NK-92 (cell line): ENCODE measurements around the gene IL20.

Source experiments
- DNase-seq: peaks from one replicate; lab custom pipeline; 2025; ENCODE audit not compliant: unreplicated experiment; lab: John Stamatoyannopoulos, UW

Gene IL20, protein sequence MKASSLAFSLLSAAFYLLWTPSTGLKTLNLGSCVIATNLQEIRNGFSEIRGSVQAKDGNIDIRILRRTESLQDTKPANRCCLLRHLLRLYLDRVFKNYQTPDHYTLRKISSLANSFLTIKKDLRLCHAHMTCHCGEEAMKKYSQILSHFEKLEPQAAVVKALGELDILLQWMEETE

DNA sequence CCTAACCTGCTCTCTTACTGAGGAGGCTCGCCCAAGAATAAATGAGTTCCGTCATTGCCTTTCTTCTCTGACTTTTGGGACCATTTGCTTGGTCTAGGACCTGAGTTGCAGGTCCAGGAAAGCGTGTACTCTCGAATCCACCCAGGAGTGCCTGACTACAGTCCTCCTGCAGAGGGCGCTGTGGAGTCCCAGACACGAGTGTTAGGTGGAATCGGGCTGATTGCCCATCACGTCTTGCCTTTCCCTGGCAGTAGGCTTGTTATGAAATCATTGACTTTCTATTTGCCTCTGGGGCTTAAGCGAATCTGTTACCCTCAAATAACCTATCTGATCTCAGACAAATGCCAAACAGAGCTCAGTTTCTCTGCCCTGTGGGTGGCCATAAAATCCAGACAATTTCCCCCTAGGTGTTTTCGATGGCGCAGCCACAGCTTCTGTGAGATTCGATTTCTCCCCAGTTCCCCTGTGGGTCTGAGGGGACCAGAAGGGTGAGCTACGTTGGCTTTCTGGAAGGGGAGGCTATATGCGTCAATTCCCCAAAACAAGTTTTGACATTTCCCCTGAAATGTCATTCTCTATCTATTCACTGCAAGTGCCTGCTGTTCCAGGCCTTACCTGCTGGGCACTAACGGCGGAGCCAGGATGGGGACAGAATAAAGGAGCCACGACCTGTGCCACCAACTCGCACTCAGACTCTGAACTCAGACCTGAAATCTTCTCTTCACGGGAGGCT, at the start of gene IL20:
Gene IL20 (plus strand): TSS at position 685 of the 733 bp plus-strand sequence. CDS start 230 bp downstream, outside the sequence.
- DNase-seq: peak; percentile 25

DNA sequence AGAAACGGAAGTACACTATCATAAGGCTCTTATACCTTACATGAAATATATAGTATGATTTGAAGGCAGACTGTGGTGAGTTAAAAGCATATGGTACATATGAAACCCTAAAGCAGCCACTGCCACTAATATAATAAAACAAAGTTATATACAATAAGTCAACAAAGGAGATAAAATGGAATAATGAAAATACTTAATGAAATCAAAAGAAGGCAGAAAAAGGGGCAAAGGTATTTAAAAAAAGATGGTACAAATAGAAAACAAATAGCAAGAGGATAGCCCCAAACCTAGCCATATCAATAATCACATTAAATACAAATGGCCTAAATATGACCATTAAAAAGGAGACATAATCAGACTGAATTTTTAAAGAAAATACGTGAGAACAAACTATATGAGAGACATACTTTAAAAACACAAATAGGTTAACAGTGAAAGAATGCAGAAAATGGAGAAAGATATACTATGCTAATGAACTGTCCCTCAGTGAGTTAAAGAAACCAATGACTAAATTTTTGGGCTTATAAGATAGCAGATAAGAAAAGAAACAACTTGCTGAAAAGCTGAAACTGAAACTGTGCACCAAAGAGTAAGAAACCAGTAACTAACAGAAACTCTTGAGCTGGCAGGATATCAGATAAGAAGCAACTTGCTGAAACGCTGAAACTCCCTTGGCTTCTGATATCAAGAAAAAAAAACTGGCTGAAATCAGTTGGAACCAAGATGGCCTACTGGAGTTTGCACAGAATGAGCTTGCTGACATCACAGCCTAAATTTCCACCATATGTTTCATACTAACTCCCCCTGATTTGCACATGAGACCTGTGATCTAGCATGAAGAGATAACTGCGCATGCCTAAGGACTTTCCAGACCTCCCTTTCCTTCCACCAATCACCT, 48.8 kb upstream of the IL20 start:
- no peak for DNase-seq

DNA sequence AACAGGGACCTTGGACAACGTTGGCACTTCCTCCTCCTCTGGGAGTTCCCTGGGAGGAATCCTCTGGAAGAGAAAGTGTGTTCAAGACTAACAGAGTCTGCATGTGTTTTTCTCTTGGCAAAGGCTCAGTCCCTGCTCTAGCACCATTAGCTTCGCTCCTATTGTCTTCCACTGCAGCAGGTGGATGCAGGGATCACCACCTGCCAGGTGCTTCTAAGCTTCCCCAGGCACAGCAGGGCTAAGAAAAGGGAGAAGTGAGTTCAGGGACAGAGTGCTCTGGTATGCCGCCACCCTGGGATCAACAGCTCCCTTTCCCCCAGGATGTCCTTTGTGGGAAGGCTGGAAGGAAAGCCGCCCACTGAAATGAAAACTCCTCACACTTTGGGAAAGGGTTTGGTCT, 43.9 kb upstream of the IL20 start:
- no peak for DNase-seq

DNA sequence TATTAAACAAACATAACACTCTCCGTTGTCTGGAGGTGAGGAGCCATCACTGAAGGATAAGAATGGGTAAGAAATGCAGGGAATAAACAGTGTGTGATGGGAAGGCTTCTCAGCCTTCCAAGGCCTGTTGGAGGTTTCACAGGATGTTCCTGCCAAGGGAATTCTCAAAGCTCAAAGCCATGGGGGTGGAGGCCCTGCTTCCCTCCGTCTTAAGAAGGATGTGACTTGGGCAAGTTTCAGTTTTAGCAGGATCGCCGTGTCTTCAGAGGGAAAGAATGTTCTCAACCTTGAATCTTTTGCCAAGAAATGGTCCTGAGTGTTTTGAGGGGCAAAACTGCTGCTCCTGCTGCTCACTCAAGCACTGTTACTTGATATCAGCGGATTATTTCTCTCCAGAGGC, 41.7 kb upstream of the IL20 start:
- DNase-seq: no peak

DNA sequence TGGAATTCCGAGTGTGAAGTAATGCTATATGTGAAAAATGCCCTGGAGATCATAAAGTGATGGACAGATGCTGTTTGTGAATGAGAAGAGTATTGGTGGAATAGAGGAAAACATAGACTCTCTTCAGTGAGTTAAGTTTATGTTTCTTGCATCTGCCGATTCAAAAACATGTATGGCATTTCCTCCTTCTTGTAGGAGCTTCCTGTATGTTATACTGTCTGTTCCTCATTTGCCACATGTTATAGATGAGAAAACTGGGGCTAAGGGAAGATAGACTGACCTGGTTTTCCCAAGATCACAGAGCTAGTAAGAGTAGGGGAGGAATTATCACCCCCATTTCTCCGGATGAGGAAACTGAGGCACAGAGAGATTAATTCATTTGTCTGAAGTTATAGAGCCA, 41.1 kb upstream of the IL20 start:
- no peak for DNase-seq

DNA sequence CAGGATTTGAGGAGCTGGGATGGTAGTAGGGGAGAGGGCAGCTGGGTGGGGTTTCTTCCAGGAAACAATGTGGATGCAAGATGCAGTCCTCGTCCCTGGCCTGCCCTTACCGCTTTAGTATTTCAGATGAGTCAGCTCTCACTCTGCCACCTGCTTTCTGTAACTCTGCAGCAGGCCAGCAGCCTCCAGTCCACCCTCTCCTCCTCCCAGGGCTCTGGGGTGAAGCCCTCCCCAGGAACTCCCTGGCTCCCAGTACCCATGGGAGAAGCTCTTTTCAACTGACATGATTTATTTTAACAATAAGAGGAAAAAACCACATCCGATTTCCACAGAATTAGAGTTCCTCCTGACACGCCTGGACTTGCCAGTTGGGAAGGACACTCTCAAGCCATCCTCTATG, 39.0 kb upstream of the IL20 start:
- DNase-seq: no peak

DNA sequence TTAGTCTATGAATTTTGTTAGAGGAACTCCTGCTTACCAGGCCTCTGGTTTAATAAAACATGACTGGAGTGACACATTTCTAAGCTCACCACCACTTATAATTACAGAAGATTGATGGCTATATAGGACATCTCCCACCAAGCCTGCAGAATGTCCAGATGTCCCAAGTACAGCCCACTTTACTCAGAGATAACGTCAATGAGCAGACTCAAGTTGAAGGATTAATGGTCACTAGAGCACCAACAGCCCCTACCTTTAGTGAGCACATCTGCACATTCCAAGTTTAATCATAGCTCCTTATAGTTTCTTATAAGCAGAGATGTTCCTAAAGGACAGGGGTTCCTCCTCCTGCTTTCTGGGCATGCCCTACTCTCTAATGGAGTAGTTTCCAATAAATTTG, 37.4 kb upstream of the IL20 start:
- DNase-seq: no peak

DNA sequence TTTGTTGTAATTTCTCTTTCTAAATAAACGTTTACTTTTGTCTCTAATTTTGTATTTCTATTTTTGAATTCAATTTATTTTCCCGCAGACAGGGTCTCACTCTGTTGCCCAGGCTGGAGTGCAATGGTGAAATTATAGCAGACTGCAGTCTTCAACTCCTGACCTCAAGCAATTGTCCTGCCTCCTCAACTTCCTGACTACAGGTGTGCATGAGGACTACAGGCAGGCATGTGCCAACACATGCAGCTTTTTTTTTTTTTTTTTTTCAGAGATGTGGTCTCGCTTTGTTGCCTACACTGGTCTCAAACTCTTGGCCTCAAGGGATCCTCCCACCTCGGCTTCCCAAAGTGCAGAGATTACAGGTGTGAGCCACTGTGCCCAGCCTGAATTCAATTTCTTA, 36.7 kb upstream of the IL20 start:
- DNase-seq: no peak

DNA sequence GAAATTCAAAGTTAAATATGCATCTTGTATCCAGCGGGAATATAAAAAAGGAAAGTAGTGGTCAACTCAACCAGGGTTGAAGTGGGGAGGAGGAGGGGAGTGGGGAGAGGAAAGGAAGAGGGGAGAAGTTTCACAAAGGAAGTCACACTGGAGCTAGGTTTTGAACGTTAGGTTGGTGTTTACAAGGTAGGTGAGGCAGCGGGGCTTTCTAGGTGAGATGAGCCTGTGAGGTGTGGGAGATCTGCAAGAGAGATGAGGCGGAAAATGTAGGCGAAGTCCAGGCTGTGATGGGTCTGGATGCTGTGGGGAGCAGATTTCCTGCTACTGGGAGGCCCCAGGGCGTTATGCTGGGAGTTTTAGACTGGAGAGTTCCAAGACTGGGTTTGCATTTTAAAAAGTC, 36.1 kb upstream of the IL20 start:
- no peak for DNase-seq

DNA sequence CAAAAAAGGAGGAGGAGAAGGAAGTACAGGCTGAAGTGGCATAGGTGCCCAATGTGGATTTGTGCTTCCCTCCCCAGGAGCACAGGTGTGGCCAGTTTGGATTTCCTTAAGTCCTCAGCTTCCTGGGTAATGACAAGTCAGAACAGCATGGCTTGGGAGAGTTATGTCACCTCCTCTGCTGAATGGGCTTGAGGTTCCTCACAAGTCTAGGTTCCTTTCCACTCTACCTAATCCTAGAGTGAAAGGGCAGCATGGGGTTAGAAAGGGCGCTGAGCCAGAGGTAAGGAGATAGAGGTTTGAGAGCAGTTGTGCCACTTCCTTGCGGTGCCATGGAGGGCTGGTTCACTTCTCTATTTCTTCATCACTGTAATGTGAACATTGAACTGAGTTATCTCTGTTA, 35.5 kb upstream of the IL20 start:
- no peak for DNase-seq

DNA sequence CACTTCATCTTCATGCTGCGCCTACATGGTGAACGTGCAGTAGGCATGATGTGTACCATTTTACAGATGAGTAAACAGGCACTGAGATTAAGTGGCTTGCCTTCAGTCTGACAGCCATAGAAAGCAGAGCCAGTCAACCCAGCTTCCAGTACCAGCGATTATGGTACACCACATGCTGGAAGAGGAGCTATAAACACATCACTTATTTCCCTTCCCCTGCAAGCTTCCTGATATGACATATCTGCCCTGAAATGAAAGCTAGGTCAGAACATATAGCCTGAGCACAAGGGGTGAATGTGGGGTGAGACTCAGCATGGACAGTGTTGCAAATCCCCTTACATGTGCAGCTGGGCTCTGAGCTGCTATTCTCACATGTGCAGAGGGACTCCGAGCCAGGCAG, 33.8 kb upstream of the IL20 start:
- no peak for DNase-seq

DNA sequence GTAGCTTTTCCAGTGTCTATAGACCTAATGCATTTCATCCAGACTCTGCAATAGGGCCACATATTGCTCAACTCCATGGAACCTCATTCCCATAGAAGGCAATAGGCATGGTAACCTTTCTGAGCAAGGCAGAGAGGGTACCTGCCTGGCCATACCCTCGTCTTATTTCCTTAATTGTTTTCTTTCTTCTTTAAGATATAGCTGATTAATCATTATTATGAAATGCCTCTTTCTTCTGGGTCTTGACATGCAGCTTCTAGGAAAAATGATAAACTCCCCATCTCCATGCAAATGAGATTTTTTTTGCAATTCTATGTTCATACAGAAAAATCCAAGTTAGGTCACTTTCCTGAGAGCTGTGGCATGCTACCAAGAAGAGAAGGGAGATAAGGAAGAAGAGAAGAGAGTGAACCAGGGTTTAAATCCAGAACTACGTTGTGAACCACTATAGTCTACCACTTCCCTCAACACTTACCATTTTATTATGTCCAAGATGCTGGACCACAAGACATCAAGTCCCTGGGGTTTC, 33.0 kb upstream of the IL20 start:
- DNase-seq: no peak

DNA sequence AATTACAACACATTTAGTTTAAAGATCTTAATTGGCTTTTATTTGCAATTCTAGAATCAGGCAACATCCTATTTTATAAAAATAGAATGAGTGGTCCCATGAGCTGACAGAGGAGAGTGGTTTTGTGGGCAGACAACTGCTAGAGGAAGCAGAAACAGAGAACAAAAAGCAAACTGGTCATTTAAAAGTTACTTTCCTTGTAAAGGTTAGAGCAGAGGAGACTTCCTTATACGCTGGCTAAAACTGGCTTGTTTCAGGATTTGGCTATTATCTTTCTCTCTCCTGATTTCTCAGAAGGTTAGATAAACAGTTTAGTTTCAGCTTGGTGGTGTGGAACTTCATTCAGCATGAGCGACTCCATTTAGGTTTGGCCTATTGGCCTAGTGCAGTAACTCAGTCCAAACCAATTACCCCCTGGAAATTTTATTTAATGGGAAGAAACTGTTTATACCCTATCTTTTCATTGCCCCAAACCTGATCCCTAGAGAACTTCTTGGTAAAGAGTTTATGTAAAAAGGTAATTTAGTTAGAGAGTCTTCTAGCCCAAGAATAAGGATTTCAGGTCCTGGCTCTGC, 32.2 kb upstream of the IL20 start:
- DNase-seq: no peak

DNA sequence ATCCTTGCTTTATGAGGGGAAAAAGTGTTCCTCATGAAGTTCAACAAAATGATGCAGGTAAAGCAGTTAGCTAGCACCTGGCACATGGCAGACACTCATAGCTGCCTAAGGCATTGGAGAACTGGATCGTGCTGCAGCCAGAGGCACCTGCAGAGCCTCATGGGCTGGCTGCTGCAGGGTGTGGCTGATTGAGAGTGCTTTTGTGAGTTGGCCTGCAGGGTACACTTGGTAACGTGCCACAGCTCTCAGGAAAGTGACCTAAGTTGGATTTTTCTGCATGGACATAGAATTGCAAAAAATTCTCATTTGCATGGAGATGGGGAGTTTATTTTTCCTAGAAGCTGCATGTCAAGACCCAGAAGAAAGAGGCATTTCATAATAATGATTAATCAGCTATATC, 31.6 kb upstream of the IL20 start:
- DNase-seq: no peak

DNA sequence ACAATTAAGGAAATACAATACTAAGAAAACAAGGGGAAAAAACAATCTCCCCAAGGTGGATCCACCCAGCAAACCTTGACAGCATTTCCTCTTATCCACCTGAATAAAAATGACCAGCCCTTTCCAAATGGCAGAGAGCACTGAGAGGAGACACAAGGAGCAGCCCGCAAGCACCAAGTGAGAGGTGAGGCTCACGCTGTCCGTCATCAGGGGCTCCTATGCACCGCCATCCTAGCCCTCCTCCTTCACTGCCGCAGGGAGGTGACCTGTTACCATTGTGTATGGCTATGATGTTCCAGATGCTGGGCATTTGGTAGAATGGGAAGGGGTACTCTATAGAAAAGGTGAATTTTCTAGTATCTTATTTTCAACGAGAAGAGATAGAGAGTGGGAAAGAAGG, 31.2 kb upstream of the IL20 start:
- DNase-seq: no peak

DNA sequence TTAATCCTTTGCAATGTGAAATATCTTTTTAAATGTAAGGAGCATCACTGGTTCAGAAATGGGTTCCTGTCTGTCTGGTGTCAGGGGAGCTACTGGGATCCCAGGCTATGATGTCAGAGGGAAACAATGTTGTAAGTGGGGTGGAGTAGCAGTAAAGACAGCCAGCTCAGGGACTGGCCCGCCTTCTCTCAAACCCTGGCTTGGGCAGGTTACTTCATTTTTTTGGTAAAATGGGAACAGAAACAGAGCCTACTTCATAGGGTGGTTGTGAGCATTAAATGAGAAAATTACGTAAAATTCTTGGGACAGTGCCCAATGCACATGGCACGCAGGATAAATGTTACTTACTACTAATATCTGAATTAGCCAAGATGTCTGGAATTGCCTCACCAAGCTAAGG, 30.7 kb upstream of the IL20 start:
- no peak for DNase-seq

DNA sequence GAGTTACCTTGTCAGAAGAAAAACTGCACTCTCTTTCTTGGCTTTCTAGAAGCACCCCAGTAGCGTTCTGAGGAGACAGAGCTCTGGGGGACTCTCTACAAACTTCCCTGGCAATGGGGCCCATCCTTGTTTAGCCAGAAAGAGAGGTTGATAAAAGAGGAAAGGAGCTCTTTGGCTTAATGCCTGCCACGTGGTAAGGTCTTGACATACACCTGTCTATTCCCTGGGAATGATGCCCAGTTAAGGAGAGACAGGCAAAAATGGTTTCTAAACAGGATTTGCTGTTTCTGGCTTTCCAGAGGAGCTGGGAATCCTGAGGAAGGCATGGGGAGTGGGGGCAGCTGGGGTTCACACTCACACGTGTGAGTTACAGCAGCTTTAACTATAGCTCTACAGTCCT, 30.2 kb upstream of the IL20 start:
- DNase-seq: no peak

DNA sequence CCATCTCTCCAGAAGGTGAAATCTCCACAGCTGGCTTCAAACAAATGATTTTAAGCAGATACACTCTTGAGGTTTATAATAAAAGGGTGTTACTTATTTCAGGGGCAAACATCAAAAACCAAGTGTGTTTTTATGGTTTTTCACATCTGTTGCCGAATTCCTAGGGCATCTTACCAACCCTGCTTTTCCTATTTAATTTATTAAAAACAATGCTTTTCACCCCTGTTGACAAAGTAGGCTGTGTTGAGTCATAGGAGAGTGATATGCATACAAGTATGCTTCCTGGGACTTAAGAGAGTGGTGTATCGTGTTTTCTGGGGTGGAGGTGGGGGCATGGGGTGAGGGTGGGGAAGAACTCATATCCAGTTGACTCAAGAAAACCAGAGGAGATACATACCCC, 29.3 kb upstream of the IL20 start:
- no peak for DNase-seq

DNA sequence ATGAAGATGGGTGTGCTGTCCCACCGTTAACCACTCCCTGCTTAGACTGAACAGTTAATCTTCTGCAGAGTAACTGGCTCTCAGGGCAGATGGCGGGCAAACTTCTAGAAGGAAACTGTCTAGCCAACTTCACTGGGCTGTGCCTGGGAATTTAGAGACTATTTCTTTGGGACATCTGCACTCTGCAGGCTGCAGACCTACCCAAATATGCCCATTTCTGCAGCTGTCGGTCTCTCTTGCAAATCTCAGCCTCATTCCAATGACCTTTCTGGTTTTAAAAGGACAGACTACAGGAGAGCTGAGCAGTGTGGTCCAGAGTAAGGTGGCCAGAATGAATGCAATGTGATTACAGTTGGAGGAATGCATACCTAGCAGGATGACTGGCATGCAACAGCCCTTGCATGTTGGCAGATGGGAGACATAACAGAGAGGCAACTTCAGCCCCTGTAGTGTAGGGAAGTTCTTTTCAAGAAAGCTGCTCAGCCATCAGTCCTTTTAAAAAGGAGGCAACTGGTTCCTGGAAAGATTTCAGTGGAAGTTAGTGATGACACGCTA, 26.3 kb upstream of the IL20 start:
- no peak for DNase-seq

DNA sequence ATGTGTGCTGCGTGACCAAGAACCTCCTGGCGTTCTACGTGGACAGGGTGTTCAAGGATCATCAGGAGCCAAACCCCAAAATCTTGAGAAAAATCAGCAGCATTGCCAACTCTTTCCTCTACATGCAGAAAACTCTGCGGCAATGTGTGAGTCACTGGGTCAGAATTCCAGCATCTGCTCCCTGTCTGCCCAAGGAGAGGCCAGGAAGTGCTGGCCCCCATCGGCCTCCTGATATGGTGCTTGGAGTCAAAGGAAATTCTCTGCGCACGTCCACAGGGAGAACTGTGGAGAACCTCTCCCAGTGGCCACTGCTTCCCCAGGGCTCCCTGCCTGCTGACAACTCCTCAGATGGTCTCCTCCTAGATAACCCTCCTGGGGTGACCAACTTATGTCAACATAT, 25.6 kb upstream of the IL20 start:
- no peak for DNase-seq

DNA sequence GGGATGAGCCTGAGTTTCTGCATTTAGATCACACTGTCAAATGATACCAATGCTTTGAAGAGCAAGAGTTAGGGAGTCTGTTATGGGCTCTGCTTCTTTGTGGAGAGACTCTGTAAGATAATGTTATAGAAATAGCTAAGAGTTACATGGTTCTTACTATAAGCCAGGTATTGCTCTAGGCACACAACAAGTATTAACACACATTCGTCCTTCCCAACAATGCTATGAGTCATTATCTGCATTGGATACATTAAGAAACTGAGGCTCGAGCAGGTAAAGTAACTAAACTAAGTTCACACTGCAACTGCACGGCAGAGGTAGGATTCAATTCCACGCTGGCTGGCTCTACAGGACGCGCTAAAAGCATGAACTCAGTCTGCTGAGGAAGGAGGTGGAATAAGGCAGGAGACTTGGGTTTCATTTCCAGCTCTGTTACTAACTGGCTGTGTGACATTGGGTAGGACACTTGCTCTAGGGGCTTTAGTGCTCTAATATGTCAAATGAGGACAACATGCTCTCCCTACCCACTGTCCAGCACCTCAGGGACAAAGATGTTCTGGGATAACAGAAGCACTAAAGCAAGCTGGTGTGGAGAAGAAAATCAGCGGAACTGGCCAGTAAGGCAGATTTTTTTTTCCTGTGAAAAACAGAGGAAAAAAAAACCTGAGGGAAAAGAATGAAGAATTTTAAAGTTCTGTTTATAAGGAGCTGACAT, 23.7 kb upstream of the IL20 start:
- DNase-seq: no peak
